ENCODE measurements around the gene EHBP1L1.

The EHBP1L1 gene

GRCh38 chr11:65538232-65538914 is 37.5 kb upstream of the EHBP1L1 start:
- no peaks in the 10 kb centered on the region for H3K4me1 ChIP-seq (ENCODE audit: control insufficient read depth, insufficient read depth, low read length, unreplicated experiment)
- H3K36me3 ChIP-seq (ENCODE audit: insufficient read depth, low read length) = no peaks in the 10 kb centered on the region
- no peak overlapping the region for H2AFZ ChIP-seq (ENCODE audit: low read length, unreplicated experiment)
- no peak overlapping the region for H3K4me3 ChIP-seq (ENCODE audit: low read depth, low read length)
- no peaks in the 10 kb centered on the region for H3K79me2 ChIP-seq (ENCODE audit: control insufficient read depth, insufficient read depth, low read length, unreplicated experiment)
- no peak overlapping the region for H3K27ac ChIP-seq (ENCODE audit: low read depth, low read length)
- H3K27me3 ChIP-seq (ENCODE audit: insufficient read depth, low read length) = no peaks in the 10 kb centered on the region

GRCh38 chr11:65538915-65539743 is 36.7 kb upstream of the EHBP1L1 start:
- Histone ChIP-seq H3K27me3 (ENCODE audit: insufficient read depth, low read length) (no peaks in the 10 kb centered on the region), H3K4me1 (ENCODE audit: control insufficient read depth, insufficient read depth, low read length, unreplicated experiment) (no peaks in the 10 kb centered on the region), H3K79me2 (ENCODE audit: control insufficient read depth, insufficient read depth, low read length, unreplicated experiment) (no peaks in the 10 kb centered on the region), H3K36me3 (ENCODE audit: insufficient read depth, low read length) (no peaks in the 10 kb centered on the region), H3K27ac (ENCODE audit: low read depth, low read length) (no peak overlapping the region), H2AFZ (ENCODE audit: low read length, unreplicated experiment) (no peak overlapping the region), H3K4me3 (ENCODE audit: low read depth, low read length) (no peak overlapping the region)

- Histone ChIP-seq H3K27me3 (ENCODE audit: insufficient read depth, low read length) (no peaks in the 10 kb centered on the region), H3K79me2 (ENCODE audit: control insufficient read depth, insufficient read depth, low read length, unreplicated experiment) (no peaks in the 10 kb centered on the region), H3K4me3 (ENCODE audit: low read depth, low read length) (peak overlapping the region; percentile 68), H2AFZ (ENCODE audit: low read length, unreplicated experiment) (no peak overlapping the region), H3K27ac (ENCODE audit: low read depth, low read length) (no peak overlapping the region), H3K4me1 (ENCODE audit: control insufficient read depth, insufficient read depth, low read length, unreplicated experiment) (no peaks in the 10 kb centered on the region), H3K36me3 (ENCODE audit: insufficient read depth, low read length) (no peaks in the 10 kb centered on the region)
These were observed 36.0 kb upstream of the EHBP1L1 start for GRCh38 chr11:65539744-65540289.

- Histone ChIP-seq H3K4me3 (ENCODE audit: low read depth, low read length) (peak overlapping the region; percentile 68), H3K27ac (ENCODE audit: low read depth, low read length) (peak overlapping the region; percentile 9; the same call in 1 of the 2 replicates), H3K4me1 (ENCODE audit: control insufficient read depth, insufficient read depth, low read length, unreplicated experiment) (no peaks in the 10 kb centered on the region), H3K79me2 (ENCODE audit: control insufficient read depth, insufficient read depth, low read length, unreplicated experiment) (no peaks in the 10 kb centered on the region), H3K36me3 (ENCODE audit: insufficient read depth, low read length) (no peaks in the 10 kb centered on the region), H3K27me3 (ENCODE audit: insufficient read depth, low read length) (no peaks in the 10 kb centered on the region), H2AFZ (ENCODE audit: low read length, unreplicated experiment) (no peak overlapping the region)
These were observed 35.4 kb upstream of the EHBP1L1 start for GRCh38 chr11:65540290-65541092.

GRCh38 chr11:65541093-65541982 is 34.5 kb upstream of the EHBP1L1 start:
- H3K27me3 ChIP-seq (ENCODE audit: insufficient read depth, low read length) = no peaks in the 10 kb centered on the region
- no peaks in the 10 kb centered on the region for H3K79me2 ChIP-seq (ENCODE audit: control insufficient read depth, insufficient read depth, low read length, unreplicated experiment)
- no peak overlapping the region for H2AFZ ChIP-seq (ENCODE audit: low read length, unreplicated experiment)
- H3K4me1 ChIP-seq (ENCODE audit: control insufficient read depth, insufficient read depth, low read length, unreplicated experiment) = no peaks in the 10 kb centered on the region
- no peaks in the 10 kb centered on the region for H3K36me3 ChIP-seq (ENCODE audit: insufficient read depth, low read length)
- H3K27ac ChIP-seq (ENCODE audit: low read depth, low read length) = no peak overlapping the region
- H3K4me3 ChIP-seq (ENCODE audit: low read depth, low read length) = peak overlapping the region; percentile 68

GRCh38 chr11:65542738-65543390 is 33.0 kb upstream of the EHBP1L1 start:
- no peaks in the 10 kb centered on the region for H3K4me1 ChIP-seq (ENCODE audit: control insufficient read depth, insufficient read depth, low read length, unreplicated experiment)
- no peak overlapping the region for H3K27ac ChIP-seq (ENCODE audit: low read depth, low read length)
- no peak overlapping the region for H2AFZ ChIP-seq (ENCODE audit: low read length, unreplicated experiment)
- H3K4me3 ChIP-seq (ENCODE audit: low read depth, low read length) = no peak overlapping the region
- H3K79me2 ChIP-seq (ENCODE audit: control insufficient read depth, insufficient read depth, low read length, unreplicated experiment) = no peaks in the 10 kb centered on the region
- H3K36me3 ChIP-seq (ENCODE audit: insufficient read depth, low read length) = no peaks in the 10 kb centered on the region
- H3K27me3 ChIP-seq (ENCODE audit: insufficient read depth, low read length) = no peaks in the 10 kb centered on the region

- Histone ChIP-seq H3K79me2 (ENCODE audit: control insufficient read depth, insufficient read depth, low read length, unreplicated experiment) (no peaks in the 10 kb centered on the region), H2AFZ (ENCODE audit: low read length, unreplicated experiment) (no peak overlapping the region), H3K36me3 (ENCODE audit: insufficient read depth, low read length) (0 out of 2 replicates have a peak, but pooled peaks cover 3% of the 10 kb centered on the region), H3K4me1 (ENCODE audit: control insufficient read depth, insufficient read depth, low read length, unreplicated experiment) (no peaks in the 10 kb centered on the region), H3K27me3 (ENCODE audit: insufficient read depth, low read length) (no peaks in the 10 kb centered on the region), H3K4me3 (ENCODE audit: low read depth, low read length) (no peak overlapping the region), H3K27ac (ENCODE audit: low read depth, low read length) (no peak overlapping the region)
These were observed 30.0 kb upstream of the EHBP1L1 start for GRCh38 chr11:65545853-65546216.

- Histone ChIP-seq H3K27me3 (ENCODE audit: insufficient read depth, low read length) (no peaks in the 10 kb centered on the region), H3K27ac (ENCODE audit: low read depth, low read length) (no peak overlapping the region), H3K4me3 (ENCODE audit: low read depth, low read length) (no peak overlapping the region), H3K4me1 (ENCODE audit: control insufficient read depth, insufficient read depth, low read length, unreplicated experiment) (no peaks in the 10 kb centered on the region), H3K36me3 (ENCODE audit: insufficient read depth, low read length) (0 out of 2 replicates have a peak, but pooled peaks cover 3% of the 10 kb centered on the region), H3K79me2 (ENCODE audit: control insufficient read depth, insufficient read depth, low read length, unreplicated experiment) (no peaks in the 10 kb centered on the region), H2AFZ (ENCODE audit: low read length, unreplicated experiment) (no peak overlapping the region)
These were observed 29.5 kb upstream of the EHBP1L1 start for GRCh38 chr11:65546217-65546958.

- H3K36me3 ChIP-seq (ENCODE audit: insufficient read depth, low read length) = 0 out of 2 replicates have a peak, but pooled peaks cover 3% of the 10 kb centered on the region
- H3K27ac ChIP-seq (ENCODE audit: low read depth, low read length) = no peak overlapping the region
These were observed 28.3 kb upstream of the EHBP1L1 start for GRCh38 chr11:65547446-65548125.

More at GRCh38 chr11:65547446-65548125, 28.3 kb upstream of the EHBP1L1 start:
- Histone ChIP-seq H3K4me3 (ENCODE audit: low read depth, low read length) (no peak overlapping the region), H3K79me2 (ENCODE audit: control insufficient read depth, insufficient read depth, low read length, unreplicated experiment) (no peaks in the 10 kb centered on the region), H3K27me3 (ENCODE audit: insufficient read depth, low read length) (no peaks in the 10 kb centered on the region), H3K4me1 (ENCODE audit: control insufficient read depth, insufficient read depth, low read length, unreplicated experiment) (no peaks in the 10 kb centered on the region), H2AFZ (ENCODE audit: low read length, unreplicated experiment) (no peak overlapping the region)

Data from ACC112 (cell line).